Stomach smooth muscle (tissue), 2 donors: ENCODE results near the gene MIPEP.

Source experiments
- H3K27ac ChIP-seq: one replicate; pipeline ENCODE4 v1.7.0; 2013; ENCODE audit warnings: mild to moderate bottlenecking, low read length, inconsistent platforms
- H3K27me3 ChIP-seq, 2 donors: one replicate each; pipeline ENCODE4 v1.7.0; 2013; ENCODE audit warnings: low read length in 2 of 2; ENCODE audit not compliant: insufficient read depth in 2 of 2, control insufficient read depth in 1 of 2
- H3K36me3 ChIP-seq, 2 donors: one replicate each; pipeline ENCODE4 v1.7.0; 2013; ENCODE audit warnings: low read length in 2 of 2; ENCODE audit not compliant: control insufficient read depth in 2 of 2, insufficient read depth in 2 of 2
- H3K4me1 ChIP-seq: one replicate; pipeline ENCODE4 v1.7.0; 2013; ENCODE audit warnings: low read length; ENCODE audit not compliant: control insufficient read depth, insufficient read depth
- H3K4me3 ChIP-seq, 2 donors: one replicate each; pipeline ENCODE4 v1.7.0; 2013; ENCODE audit warnings: low read length in 2 of 2
- H3K9ac ChIP-seq, 2 donors: one replicate each; pipeline ENCODE4 v1.7.0; 2013; ENCODE audit warnings: low read length in 2 of 2, mild to moderate bottlenecking in 1 of 2
- H3K9me3 ChIP-seq, 2 donors: one replicate each; pipeline ENCODE4 v1.7.0; 2013; ENCODE audit warnings: low read length in 2 of 2; ENCODE audit not compliant: control insufficient read depth in 2 of 2
- donor health status: healthy.
- donor health status: Pancreatic carcinoma.

The MIPEP gene

DNA sequence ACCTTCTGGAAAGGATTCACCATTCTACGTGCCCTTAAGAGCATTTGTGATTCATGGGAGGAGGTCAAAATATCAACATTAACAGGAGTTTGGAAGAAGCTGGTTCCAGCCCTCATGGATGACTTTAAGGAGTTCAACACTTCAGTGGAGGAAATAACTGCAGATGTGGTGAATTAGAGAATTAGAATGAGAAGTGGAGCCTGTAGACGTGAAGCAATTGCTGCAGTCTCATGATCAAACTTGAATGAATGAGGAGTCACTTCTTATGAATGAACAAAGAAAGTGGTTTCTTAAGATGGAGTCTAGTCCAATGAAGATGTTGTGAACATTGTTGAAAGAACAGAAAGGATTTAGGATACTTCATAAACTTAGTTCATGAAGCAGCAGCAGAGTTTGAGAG is 189.9 kb downstream of the MIPEP start:
- Histone ChIP-seq H3K27ac (no peak overlapping the region), H3K36me3 (no peaks in the 10 kb centered on the region), H3K4me1 (no peaks in the 10 kb centered on the region), H3K9ac (no peak overlapping the region), H3K9me3 (no peaks in the 10 kb centered on the region), H3K4me3 (no peak overlapping the region), H3K27me3 (no peaks in the 10 kb centered on the region)

DNA sequence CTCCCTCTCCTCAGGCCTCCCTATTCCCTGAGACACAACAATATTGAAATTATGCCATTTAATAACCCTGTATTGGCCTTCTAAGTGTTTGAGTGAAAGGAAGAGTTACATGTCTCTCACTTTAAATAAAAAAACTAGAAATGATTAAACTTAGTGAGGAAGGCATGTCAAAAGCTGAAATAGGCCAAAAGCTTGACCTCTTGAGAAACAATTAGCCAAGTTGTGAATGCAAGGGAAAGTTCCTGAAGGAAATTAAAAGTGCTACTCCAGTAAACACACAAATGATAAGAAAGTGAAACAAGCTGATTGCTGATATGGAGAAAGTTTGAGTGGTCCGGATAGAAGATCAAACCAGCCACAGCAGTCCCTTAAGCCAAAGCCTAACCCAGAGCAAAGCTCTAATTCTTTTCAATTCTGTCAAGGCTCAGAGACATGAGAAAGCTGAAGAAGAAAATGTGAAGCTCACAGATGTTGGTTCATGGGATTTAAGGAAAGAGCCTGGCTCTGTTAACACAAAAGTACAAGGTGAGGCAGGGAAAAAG is 191.4 kb downstream of the MIPEP start:
- H3K27ac ChIP-seq = no peak overlapping the region
- no peak overlapping the region for H3K4me3 ChIP-seq
- H3K36me3 ChIP-seq = no peaks in the 10 kb centered on the region
- H3K4me1 ChIP-seq = no peaks in the 10 kb centered on the region
- H3K9ac ChIP-seq = no peak overlapping the region
- H3K27me3 ChIP-seq = no peaks in the 10 kb centered on the region
- no peaks in the 10 kb centered on the region for H3K9me3 ChIP-seq

DNA sequence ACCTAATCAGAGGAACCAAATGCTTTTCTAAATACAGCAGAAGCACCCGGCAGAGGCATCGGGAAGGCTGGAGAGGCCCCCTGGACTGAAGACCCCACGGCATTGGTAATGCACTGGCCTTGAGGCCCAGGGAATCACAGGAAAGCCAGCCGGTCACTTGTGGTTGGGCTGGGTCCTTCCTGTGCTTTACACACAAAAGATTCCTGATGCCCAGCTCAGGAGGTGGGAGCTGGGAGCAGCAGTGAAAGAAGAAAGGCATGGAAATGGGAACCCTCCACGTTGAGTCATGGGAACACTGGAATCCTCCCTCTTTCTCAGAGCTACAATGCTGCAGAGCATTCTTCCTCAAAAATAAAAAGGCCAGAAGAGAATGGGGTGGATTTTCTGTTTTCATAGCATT is 192.6 kb downstream of the MIPEP start:
- H3K9me3 ChIP-seq = no peaks in the 10 kb centered on the region

DNA sequence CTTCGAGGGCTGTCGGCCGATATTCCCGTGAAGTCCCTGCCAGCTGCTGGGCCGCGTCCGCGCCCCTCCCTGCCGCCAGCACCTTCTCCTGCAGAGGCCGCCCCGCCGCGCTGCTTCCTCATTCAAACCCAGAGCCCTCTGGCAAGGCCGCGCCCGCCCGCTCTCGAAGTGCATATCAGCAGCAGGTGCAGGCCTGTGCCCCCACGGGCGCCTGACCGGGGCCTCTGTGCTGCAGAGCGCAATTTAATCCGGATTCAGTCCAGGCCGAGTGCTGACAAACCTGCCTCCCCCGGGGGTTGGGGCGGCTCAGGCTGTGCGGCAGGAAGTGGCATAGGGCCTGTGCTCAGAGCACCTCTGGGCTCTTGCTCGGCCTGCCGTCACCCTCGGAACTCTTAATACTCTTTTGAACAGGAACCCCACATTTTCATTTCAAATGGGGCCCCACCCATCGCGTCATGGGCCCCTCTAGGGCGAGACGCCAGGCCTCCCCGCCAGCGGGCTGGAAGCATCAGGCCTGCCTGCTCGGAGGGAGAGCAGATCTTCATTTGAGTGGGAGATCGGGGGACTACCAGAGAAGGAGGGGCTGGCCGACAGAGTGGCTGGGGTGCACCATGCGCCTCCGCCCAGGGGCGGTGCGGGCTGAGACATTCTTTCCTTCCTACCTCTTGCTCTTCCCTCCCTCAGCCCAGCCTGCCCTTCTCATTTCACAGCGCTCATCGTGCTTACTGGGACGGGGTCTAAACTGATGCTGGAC is 193.3 kb downstream of the MIPEP start:
- Histone ChIP-seq H3K36me3 (no peaks in the 10 kb centered on the region), H3K27ac (no peak overlapping the region), H3K9me3 (no peaks in the 10 kb centered on the region), H3K4me1 (no peaks in the 10 kb centered on the region), H3K27me3 (no peaks in the 10 kb centered on the region), H3K9ac (no peak overlapping the region), H3K4me3 (peak overlapping the region in 1 of 2 donors; percentile 40)

More for the DNA sequence above, 192.6 kb downstream of the MIPEP start:
- Histone ChIP-seq H3K9ac (no peak overlapping the region), H3K4me1 (no peaks in the 10 kb centered on the region), H3K27ac (no peak overlapping the region), H3K36me3 (no peaks in the 10 kb centered on the region), H3K4me3 (no peak overlapping the region), H3K27me3 (no peaks in the 10 kb centered on the region)

DNA sequence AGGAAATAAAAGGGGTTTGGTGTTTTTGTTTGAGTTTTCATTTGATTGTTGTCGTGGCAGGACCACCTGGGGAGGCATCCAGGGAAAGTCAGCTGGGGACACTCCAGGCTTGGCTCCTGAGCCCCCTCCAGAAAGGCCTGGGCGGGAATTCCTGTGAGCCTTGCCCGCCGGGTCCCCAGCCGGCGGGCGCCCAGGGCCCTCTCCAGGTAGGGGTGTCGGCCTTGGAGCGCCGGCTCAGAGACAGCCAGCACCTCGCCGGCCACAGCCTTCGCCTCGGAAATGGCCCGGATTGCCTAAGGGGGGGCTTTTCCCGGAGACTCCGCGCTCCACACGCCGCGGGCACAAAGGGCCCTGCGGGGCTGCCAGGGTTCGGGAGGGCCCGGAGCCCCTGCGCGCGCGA is 194.0 kb downstream of the MIPEP start:
- Histone ChIP-seq H3K4me1 (no peaks in the 10 kb centered on the region), H3K36me3 (no peaks in the 10 kb centered on the region), H3K9ac (no peak overlapping the region), H3K27ac (no peak overlapping the region), H3K27me3 (no peaks in the 10 kb centered on the region), H3K4me3 (no peak overlapping the region), H3K9me3 (no peaks in the 10 kb centered on the region)

DNA sequence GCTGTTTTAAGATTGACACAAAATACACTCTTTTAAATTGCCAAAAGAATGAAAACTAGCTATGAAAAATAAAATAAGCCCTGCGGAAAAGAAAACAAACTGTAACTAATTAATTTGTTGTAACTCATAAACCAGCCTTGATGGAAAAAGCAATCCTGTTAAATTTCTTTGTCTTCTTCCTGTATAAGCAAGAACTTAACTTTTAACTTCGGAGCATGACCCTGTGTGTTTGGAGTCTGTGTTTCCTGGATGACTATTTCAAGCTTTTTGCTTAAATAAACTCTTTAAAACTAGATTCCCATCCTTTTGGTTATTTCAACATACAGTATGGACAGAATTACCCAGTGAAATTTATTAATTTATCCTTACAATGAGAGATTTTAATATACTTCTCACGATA is 196.4 kb downstream of the MIPEP start:
- no peaks in the 10 kb centered on the region for H3K27me3 ChIP-seq
- H3K4me1 ChIP-seq = no peaks in the 10 kb centered on the region
- H3K9ac ChIP-seq = no peak overlapping the region
- H3K4me3 ChIP-seq = no peak overlapping the region
- no peaks in the 10 kb centered on the region for H3K9me3 ChIP-seq
- H3K27ac ChIP-seq = no peak overlapping the region
- H3K36me3 ChIP-seq = no peaks in the 10 kb centered on the region

DNA sequence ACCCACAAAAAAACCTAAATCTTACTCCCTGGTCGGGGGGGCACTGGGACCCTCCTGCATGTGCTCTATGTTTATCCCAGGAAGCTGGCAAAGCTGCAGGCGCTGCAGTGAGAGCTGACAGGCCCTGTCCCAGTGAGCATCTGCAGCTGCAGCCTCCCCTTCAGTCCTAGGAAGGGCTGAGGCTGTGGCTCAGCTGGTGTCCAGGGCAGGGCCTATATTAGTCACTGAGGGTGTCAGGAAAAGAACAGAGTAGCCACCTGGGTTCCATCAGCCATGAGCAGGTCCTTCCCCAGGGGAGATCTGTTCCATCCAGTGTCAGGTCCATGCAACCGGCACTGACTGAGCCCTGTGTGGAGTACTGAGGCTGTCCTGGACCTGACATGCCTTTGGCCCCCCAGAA is 198.5 kb downstream of the MIPEP start:
- Histone ChIP-seq H3K4me3 (no peak overlapping the region), H3K36me3 (no peaks in the 10 kb centered on the region), H3K9me3 (no peaks in the 10 kb centered on the region), H3K27me3 (no peaks in the 10 kb centered on the region), H3K4me1 (no peaks in the 10 kb centered on the region), H3K9ac (no peak overlapping the region), H3K27ac (no peak overlapping the region)

DNA sequence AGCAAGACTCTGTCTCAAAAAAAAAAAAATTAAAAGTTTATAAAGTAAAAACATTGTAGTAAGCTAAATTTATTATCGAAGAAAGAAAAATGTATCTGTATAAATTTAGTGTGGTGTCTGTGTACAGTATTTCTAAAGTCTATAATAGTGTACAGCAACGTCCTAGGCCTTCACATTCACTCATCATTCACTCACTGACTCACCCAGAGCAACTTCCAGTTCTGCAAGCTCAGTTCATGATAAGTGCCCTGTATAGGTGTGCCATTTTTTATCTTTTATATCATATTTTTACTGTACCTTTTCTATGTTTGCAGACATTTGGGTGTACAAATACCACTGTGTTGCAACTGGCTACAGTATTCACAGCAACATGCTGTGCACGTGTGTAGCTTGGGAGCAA is 200.9 kb downstream of the MIPEP start:
- Histone ChIP-seq H3K9me3 (no peaks in the 10 kb centered on the region), H3K4me3 (no peak overlapping the region), H3K27ac (no peak overlapping the region), H3K9ac (no peak overlapping the region), H3K27me3 (no peaks in the 10 kb centered on the region), H3K36me3 (no peaks in the 10 kb centered on the region), H3K4me1 (no peaks in the 10 kb centered on the region)

DNA sequence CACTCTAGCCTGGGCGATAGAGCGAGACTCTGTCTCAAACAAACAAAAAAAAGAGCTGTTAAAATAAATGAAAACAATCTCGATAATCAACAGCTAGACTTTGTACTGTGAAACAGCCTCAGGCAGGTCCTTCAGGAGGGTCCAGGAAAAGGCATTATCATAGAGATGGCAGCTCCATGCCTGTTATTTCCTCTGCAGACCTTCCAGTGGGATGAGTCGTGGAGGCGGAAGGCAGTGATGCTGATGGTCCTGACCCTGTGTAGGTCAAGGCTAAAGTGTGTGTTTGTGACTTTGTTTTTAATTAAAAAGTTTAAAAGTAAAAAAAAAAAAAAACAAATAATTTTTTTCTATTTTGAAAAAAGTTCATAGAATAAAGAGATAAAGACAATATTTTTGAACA is 201.6 kb downstream of the MIPEP start:
- Histone ChIP-seq H3K27me3 (no peaks in the 10 kb centered on the region), H3K9ac (no peak overlapping the region), H3K4me1 (no peaks in the 10 kb centered on the region), H3K27ac (no peak overlapping the region), H3K9me3 (no peaks in the 10 kb centered on the region), H3K36me3 (no peaks in the 10 kb centered on the region), H3K4me3 (no peak overlapping the region)

DNA sequence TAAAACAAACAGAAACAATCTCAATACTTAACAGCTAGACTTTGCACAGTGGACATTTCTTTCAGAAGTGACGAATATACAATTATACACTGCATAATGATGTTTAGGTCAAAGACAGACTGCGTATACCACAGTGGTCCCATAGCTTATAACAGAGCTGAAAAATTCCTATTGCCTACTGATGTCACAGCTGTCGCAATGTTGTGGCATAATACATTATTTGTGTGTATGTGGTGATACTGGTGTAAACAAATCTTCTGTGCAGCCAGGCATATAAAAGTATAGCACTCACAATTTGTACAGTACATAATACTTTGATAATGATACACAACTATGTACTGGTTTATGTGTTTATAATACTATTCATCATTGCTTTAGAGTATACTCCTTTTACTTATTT is 202.3 kb downstream of the MIPEP start:
- H3K27me3 ChIP-seq = no peaks in the 10 kb centered on the region
- H3K9ac ChIP-seq = no peak overlapping the region
- H3K4me1 ChIP-seq = no peaks in the 10 kb centered on the region
- H3K9me3 ChIP-seq = no peaks in the 10 kb centered on the region
- H3K36me3 ChIP-seq = no peaks in the 10 kb centered on the region
- H3K4me3 ChIP-seq = no peak overlapping the region
- H3K27ac ChIP-seq = no peak overlapping the region

DNA sequence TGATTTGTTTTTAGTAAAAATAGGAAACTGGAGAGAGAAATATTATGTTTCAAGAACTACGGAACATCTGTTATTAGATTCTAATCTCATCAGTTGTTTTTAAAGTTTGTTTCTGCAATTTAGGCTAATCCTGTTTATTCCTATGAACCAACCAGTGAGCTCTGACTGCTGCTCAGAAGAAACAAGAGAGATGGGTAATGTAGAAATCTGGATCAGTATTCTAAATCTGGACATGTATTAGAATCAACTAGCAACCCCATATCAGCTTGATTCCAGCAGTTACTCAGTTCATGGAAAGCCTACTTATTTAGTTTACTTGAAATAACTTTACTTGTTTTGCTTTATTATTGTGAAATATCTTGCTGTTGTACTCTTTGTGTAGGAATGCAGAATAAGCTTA is 203.8 kb downstream of the MIPEP start:
- no peak overlapping the region for H3K9ac ChIP-seq
- H3K27ac ChIP-seq = no peak overlapping the region
- H3K9me3 ChIP-seq = no peaks in the 10 kb centered on the region
- H3K4me1 ChIP-seq = no peaks in the 10 kb centered on the region
- no peaks in the 10 kb centered on the region for H3K36me3 ChIP-seq
- H3K4me3 ChIP-seq = no peak overlapping the region
- H3K27me3 ChIP-seq = no peaks in the 10 kb centered on the region
